HepG2 (cell line): ENCODE measurements around the gene CD46. TPM values are rescaled to one million over a fixed set of nuclear protein-coding genes. Genes with fewer than 3 reads are reported as not detected.

ENCODE experiments used
- CHD2 ChIP-seq: IDR thresholded peaks from 2 replicates; pipeline ENCODE4 v1.6.1; 2011; ENCODE audit warnings: low read depth, low read length, improper control_type of control experiment
- HMG20B ChIP-seq: conservative IDR thresholded peaks from 2 replicates; pipeline ENCODE4 v1.6.1; 2016; ENCODE audit warnings: missing genetic modification reagents, missing compliant biosample characterization
- HOXA7 ChIP-seq: sonication (generic); formaldehyde crosslinking; IDR thresholded peaks from 2 replicates; pipeline ENCODE4 v1.8.1; 2022; ENCODE audit warnings: mild to moderate bottlenecking, missing genetic modification reagents, moderate library complexity
- LRRFIP1 ChIP-seq: sonication (generic); formaldehyde crosslinking; conservative IDR thresholded peaks from 2 replicates; pipeline ENCODE4 v1.4.0; 2020; ENCODE audit warnings: missing genetic modification reagents
- MEF2D ChIP-seq: sonication (generic); formaldehyde crosslinking; IDR thresholded peaks from 2 replicates; pipeline ENCODE4 v1.5.1; 2020; ENCODE audit warnings: mild to moderate bottlenecking, missing genetic modification reagents
- PRDM15 ChIP-seq: sonication (generic); formaldehyde crosslinking; IDR thresholded peaks from 2 replicates; pipeline ENCODE4 v1.4.0; 2020; ENCODE audit warnings: missing genetic modification reagents
- RBM39 ChIP-seq: fragments of 200-400 bp; formaldehyde crosslinking; IDR thresholded peaks from one replicate; pipeline ENCODE4 v1.6.1; 2018; ENCODE audit warnings: antibody characterized with exemption, mild to moderate bottlenecking, low read depth, low read length; ENCODE audit not compliant: poor library complexity, severe bottlenecking
- SMC3 ChIP-seq: IDR thresholded peaks from 2 replicates; pipeline ENCODE4 v1.6.1; 2011; ENCODE audit warnings: low read length, improper control_type of control experiment
- SOX5 ChIP-seq: IDR thresholded peaks from 2 replicates; pipeline ENCODE4 v1.6.1; 2016; ENCODE audit warnings: borderline replicate concordance
- ZBTB33 ChIP-seq: sonication (generic); formaldehyde crosslinking; IDR thresholded peaks from 2 replicates; pipeline ENCODE4 v1.4.0; 2020; ENCODE audit warnings: missing genetic modification reagents
- ZFP36L1 ChIP-seq: sonication (generic); formaldehyde crosslinking; IDR thresholded peaks from 2 replicates; pipeline ENCODE4 v1.8.0; 2022; ENCODE audit warnings: mild to moderate bottlenecking, missing genetic modification reagents, moderate library complexity
- ZNF230 ChIP-seq: sonication (generic); formaldehyde crosslinking; IDR thresholded peaks from 2 replicates; pipeline ENCODE4 v1.4.0; 2020; ENCODE audit warnings: mild to moderate bottlenecking, missing genetic modification reagents
- ZNF333 ChIP-seq: sonication (generic); formaldehyde crosslinking; IDR thresholded peaks from 2 replicates; pipeline ENCODE4 v1.4.0; 2020; ENCODE audit warnings: mild to moderate bottlenecking, missing genetic modification reagents, borderline replicate concordance
- ZNF687 ChIP-seq: sonication (generic); formaldehyde crosslinking; IDR thresholded peaks from 2 replicates; pipeline ENCODE4 v1.5.1; 2020; ENCODE audit warnings: mild to moderate bottlenecking, missing genetic modification reagents, moderate library complexity
- ZNF788 ChIP-seq: sonication (generic); formaldehyde crosslinking; IDR thresholded peaks from 2 replicates; pipeline ENCODE4 v1.5.0; 2020; ENCODE audit warnings: mild to moderate bottlenecking, missing genetic modification reagents, borderline replicate concordance
- polyA plus RNA-seq, 8 experiments: library from polyadenylated mRNA; depleted of rRNA in 3 of 8; stranded (reverse) in 7 of 8; unstranded in 1 of 8; fragments of >200 nt; fragmentation: Illumina TruSeq in 4 of 8; extraction: Trizol in 4 of 8; gene quantifications; 2 replicates each; pipeline versions ENCODE4 v1.2.1 to v1.2.3, GENCODE V29; 2011 to 2016; ENCODE audit warnings: low read depth in 4 of 8, missing spikeins in 1 of 8, mixed read lengths in 1 of 8; ENCODE audit not compliant: insufficient read depth in 1 of 8
- total RNA-seq, 5 experiments: library from RNA; depleted of rRNA; stranded (reverse); fragments of >200 nt; fragmentation: Illumina TruSeq; extraction: Trizol; gene quantifications; 2 replicates each; pipeline ENCODE4 v1.2.3, GENCODE V29; 2016; ENCODE audit warnings: low read depth in 1 of 5

CD46 gene
- total and polyA plus RNA-seq, 2 of the 13 experiments (the other 11 are each of a cell fraction or from before 2014, with no cell fraction given) = 130 to 277 TPM

GRCh38 chr1:207826557-207827487, 75.0 kb downstream of the CD46 start (continued):
- TF ChIP-seq LRRFIP1 (no peak), CHD2 (no peak), ZNF230 (CRISPR knock-in tag) (0 out of 2 replicates have a peak, but pooled peaks have one; percentile 38), ZNF333 (no peak), PRDM15 (CRISPR knock-in tag) (no peak; the same call in 1 of the 2 replicates), SMC3 (no peak), MEF2D (no peak), ZFP36L1 (CRISPR knock-in tag) (no peak; the same call in 1 of the 2 replicates), HOXA7 (no peak), ZNF687 (CRISPR knock-in tag) (peak; percentile 71), ZNF788 (CRISPR knock-in tag) (no peak), SOX5 (CRISPR knock-in tag) (peak; percentile 43; the same call in 1 of the 2 replicates), RBM39 (no peak), HMG20B (no peak), ZBTB33 (CRISPR knock-in tag) (no peak)
